Measurements from ENCODE around the gene RAB4B.
"Not testable (repeated sequence)": the region's sequence is repeated elsewhere in the genome, so short reads cannot be mapped to it uniquely, and the experiment has no call there.

Gene RAB4B

GRCh38 chr19:40750874-40751537, 27.0 kb upstream of the RAB4B start, which contains the start of gene SNRPA:
SNRPA (plus strand) TSS chr19:40751203; CDS start chr19:40751409, 206 bp downstream.
- DNase-seq (ENCODE audit: low read depth) = peak; percentile 100

- DNase-seq (ENCODE audit: low read depth) = no peak
These were observed 25.7 kb upstream of the RAB4B start for GRCh38 chr19:40752257-40752781.

- no peak for DNase-seq (ENCODE audit: low read depth)
These were observed 23.3 kb upstream of the RAB4B start for GRCh38 chr19:40754611-40755247.

GRCh38 chr19:40755248-40755624, 22.8 kb upstream of the RAB4B start:
- DNase-seq (ENCODE audit: low read depth) = no peak

GRCh38 chr19:40755791-40756190, 22.3 kb upstream of the RAB4B start:
- no peak for DNase-seq (ENCODE audit: low read depth)

GRCh38 chr19:40756502-40757110, 21.4 kb upstream of the RAB4B start:
- DNase-seq (ENCODE audit: low read depth) = no peak

- DNase-seq (ENCODE audit: low read depth) = no peak
These were observed 19.6 kb upstream of the RAB4B start for GRCh38 chr19:40758491-40758890.

- no peak for DNase-seq (ENCODE audit: low read depth)
These were observed 18.7 kb upstream of the RAB4B start for GRCh38 chr19:40759352-40759751.

- DNase-seq (ENCODE audit: low read depth) = no peak
These were observed 15.1 kb upstream of the RAB4B start for GRCh38 chr19:40762754-40763470.

GRCh38 chr19:40763526-40763925, 14.5 kb upstream of the RAB4B start:
- no peak for DNase-seq (ENCODE audit: low read depth)

- DNase-seq (ENCODE audit: low read depth) = no peak
These were observed 14.1 kb upstream of the RAB4B start for GRCh38 chr19:40763963-40764362.

GRCh38 chr19:40766385-40766784, 11.7 kb upstream of the RAB4B start:
- DNase-seq (ENCODE audit: low read depth) = not testable (repeated sequence)

- no peak for DNase-seq (ENCODE audit: low read depth)
These were observed 9.2 kb upstream of the RAB4B start for GRCh38 chr19:40768869-40769268.

- not testable (repeated sequence) for DNase-seq (ENCODE audit: low read depth)
These were observed 6.8 kb upstream of the RAB4B start for GRCh38 chr19:40771101-40771862.

- no peak for DNase-seq (ENCODE audit: low read depth)
These were observed 3.0 kb upstream of the RAB4B start, which contains the start of gene MIA for GRCh38 chr19:40774916-40775631. MIA (plus strand) TSS chr19:40775521; CDS start chr19:40775543, 22 bp downstream.

GRCh38 chr19:40775632-40776022, 2.4 kb upstream of the RAB4B start:
- DNase-seq (ENCODE audit: low read depth) = no peak

- DNase-seq (ENCODE audit: low read depth) = no peak
These were observed 1.7 kb upstream of the RAB4B start for GRCh38 chr19:40776364-40776763.

GRCh38 chr19:40776932-40777644, 959 bp upstream of the RAB4B start:
- DNase-seq (ENCODE audit: low read depth) = peak; percentile 96

GRCh38 chr19:40777645-40777936, 456 bp upstream of the RAB4B start:
- DNase-seq (ENCODE audit: low read depth) = no peak

- DNase-seq (ENCODE audit: low read depth) = peak; percentile 38
These were observed 748 bp downstream of the RAB4B start for GRCh38 chr19:40778706-40779284.
